ENCODE results near the gene ROPN1L.
"Not testable (repeated sequence)": the region's sequence is repeated elsewhere in the genome, so short reads cannot be mapped to it uniquely, and the experiment has no call there.

The ROPN1L gene

DNA sequence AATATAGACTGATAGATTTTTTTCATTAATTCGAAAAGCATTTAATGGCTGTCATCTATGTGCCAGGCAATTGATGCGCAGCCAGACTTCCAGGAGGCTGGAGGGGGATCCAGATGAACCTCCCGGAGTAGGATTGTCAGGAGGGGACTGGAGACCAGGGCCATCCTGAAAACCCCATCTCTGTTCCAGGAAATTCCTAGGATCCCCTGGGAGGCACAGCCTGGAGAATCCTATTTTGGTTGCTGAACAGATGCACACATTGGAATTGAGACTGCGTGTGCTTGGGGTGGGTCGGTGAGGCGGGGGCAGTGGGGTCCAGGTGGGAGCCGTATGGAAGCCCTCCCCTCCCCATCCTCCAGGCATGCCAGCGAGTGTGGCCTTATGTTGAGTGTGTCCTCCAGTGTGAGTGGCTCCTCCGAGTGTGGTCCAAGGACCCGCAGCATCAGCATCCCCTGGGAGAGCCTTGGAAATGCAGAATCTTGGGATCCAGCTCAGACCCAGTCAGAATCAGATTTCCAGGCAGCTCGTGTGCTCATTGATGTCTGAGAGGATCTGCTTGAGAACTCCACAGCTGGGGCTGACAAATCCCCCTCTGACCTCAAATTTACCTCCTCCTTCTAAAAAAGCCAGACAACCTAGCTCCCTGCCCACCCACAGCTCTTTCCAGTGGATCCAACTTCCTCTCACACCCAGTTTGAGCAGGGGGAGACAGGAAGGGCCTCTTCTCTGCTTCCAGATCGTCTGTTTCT lies 38.7 kb downstream of the ROPN1L start:
- no peak for DNase-seq

DNA sequence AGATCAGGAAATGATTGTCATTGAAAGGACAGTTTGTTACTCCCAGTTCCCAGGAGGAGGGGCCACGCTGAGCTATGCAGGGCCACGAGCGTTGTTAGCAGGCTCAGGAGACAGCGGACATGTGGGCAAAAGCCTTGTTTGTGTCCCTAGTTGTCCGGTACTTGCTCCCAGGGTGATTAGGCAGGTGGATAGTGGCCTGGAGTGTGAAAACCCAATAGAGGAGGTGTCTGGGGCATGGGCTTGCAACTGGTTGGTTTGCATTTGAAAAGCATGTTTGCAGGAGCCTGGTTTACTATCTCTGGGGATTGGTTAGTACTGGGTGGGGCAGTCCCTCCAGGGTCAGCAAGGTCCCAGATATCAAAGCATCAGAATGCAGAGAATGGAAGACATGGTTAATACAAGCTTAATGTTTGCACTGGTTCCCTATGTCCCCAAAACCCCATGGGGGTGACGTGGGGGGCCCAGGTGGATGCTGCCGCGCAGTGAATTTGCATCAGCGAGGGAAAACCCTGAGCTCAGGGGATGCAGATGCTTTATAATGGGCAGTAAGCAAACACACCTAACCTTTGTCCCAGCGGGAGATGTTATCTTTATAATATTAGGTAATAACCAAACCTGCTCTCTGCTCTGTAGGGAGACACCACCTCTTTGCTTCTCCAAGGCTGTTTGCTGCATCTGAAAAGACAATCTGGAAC lies 39.7 kb downstream of the ROPN1L start:
- DNase-seq = no peak

- no peak for DNase-seq
These were observed 41.3 kb downstream of the ROPN1L start for GRCh38 chr5:10482791-10483530.

- no peak for DNase-seq
These were observed 43.1 kb downstream of the ROPN1L start for GRCh38 chr5:10484774-10485141.

DNA sequence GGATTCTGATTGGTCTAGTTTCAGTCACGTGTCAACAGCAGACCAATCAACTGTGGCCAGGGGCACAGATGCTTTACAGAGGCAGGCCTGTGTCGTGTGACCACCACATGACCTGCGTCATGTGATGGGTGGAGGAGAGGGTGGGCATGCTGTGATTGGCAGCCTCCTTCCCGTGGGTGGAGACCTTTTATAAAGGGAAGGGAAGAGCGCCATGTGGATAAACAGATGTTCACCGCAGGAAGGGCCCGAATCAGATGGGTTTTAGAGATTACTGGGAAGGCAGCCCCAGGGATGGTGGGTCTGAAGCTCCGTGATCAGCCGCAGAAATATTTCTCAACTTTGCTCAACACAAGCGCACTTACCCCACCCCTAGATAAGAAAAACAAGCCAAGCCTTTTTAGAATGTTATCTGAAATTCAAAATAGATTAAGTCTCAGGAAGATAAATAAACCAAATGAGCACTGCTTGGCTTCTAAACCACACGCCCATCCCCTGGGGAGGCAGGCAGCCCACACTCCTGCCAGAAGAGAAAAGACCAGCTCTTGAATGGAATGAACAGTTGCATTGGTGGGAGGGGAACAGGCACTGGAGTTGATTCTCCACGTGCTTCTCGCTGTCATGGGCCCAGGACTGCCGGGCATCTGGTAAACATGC lies 43.6 kb downstream of the ROPN1L start:
- DNase-seq = no peak

GRCh38 chr5:10485897-10486296 lies 44.2 kb downstream of the ROPN1L start:
- DNase-seq = no peak

GRCh38 chr5:10486511-10487344 lies 45.0 kb downstream of the ROPN1L start:
- DNase-seq = no peak

DNA sequence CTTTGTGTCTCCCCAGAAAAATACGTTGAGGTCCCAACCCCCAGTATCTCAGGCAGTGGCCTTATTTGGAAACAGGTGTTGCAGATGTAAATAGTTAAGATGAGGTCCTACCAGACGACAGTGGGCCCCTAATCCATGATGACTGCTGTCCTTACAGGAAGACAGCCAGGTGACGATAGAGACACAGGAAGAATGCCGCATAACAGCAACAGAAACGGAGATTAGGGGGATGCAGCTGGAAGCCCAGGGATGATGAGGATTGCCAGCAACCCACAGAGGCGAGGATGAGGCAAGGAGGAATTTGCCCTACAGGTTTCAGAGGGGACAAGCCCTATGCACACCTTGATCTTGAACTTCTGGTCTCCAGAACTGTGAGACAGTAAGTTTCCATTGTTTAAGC lies 46.5 kb downstream of the ROPN1L start:
- no peak for DNase-seq

GRCh38 chr5:10489810-10490426 lies 48.2 kb downstream of the ROPN1L start:
- DNase-seq = no peak

- no peak for DNase-seq
These were observed 49.4 kb downstream of the ROPN1L start for GRCh38 chr5:10490927-10491672.

DNA sequence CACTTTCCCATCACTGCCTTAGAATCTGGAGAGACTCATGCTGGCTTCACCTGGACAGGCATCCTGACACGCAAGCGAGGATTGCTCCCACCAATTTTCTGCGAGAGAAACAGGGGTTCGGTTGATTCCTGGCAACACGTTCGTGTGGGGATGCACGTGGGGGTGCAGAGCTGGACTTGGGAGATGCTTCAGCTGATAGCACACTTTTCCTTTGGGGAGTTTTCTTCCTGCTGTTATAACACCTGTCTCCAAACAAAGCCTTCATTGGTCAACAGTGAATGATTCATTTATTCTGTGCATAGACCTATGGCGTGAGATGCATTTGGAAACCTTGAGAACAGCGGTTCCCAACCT lies 50.0 kb downstream of the ROPN1L start:
- DNase-seq = no peak

GRCh38 chr5:10493884-10494283 lies 52.2 kb downstream of the ROPN1L start:
- no peak for DNase-seq

DNA sequence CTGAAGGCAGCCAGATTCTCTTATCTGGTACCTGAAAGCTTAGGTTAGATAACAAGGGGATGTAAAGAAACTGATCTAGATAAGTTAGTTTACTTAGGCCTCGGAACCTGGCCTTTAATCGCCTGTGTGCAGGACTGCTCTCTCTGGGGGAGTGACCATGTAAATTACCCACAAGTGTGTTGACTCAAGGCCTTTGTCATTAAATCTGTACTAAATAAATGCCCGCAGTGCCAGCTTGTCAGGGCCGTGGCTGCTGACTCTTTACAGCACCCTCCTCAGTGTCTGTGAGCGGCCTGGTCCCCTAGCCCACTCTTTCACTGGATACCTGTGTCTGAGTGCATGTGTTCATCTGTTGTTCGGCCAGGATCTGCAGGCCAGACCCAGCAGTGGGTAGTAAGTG lies 52.8 kb downstream of the ROPN1L start:
- not testable (repeated sequence) for DNase-seq

- no peak for DNase-seq
These were observed 55.9 kb downstream of the ROPN1L start for GRCh38 chr5:10497554-10497953.

DNA sequence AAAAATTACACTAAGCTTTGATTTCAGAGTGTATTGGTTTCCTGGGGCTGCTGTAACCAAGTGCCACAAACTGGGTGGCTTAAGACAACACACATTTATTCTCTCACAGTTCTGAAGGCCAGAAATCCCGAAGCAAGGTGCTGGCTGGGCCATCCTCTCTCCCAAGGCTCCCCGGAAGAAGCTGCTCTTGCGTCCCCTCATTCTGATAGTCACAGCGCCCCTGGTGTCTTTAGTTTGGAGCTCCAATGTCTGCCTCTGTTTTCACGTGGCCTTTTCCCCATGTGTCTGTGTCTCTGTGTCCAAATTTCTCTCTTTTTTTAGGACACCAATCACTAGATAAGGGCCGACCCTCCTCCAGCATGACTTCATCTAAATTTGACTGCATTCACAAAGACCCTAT lies 56.7 kb downstream of the ROPN1L start:
- DNase-seq = no peak

DNA sequence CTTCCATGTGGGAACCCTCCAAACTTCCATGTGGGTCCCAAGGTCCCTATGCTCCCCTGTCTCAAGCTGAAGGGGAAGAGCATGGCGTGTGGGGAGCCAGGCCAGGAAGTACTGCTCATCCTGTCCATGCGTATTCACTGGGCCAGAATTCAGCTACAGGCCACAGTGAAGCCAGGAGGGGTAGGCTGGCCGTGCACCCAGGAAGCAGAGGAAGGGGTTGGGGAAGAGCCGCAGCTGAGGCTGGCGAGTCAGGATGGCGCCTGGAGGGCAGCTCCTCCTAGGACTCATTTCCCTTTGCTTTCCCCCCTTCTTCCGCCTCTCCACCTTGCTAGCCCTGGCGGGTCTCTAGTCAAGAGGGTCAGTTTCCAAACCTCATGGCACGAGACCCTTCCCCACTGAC lies 57.4 kb downstream of the ROPN1L start:
- DNase-seq = no peak

- no peak for DNase-seq
These were observed 58.1 kb downstream of the ROPN1L start for GRCh38 chr5:10499776-10500175.

- no peak for DNase-seq
These were observed 59.0 kb downstream of the ROPN1L start for GRCh38 chr5:10500669-10501068.

GRCh38 chr5:10501554-10502075 lies 59.9 kb downstream of the ROPN1L start:
- DNase-seq = no peak

GRCh38 chr5:10502130-10502529 lies 60.5 kb downstream of the ROPN1L start:
- DNase-seq = no peak

DNA sequence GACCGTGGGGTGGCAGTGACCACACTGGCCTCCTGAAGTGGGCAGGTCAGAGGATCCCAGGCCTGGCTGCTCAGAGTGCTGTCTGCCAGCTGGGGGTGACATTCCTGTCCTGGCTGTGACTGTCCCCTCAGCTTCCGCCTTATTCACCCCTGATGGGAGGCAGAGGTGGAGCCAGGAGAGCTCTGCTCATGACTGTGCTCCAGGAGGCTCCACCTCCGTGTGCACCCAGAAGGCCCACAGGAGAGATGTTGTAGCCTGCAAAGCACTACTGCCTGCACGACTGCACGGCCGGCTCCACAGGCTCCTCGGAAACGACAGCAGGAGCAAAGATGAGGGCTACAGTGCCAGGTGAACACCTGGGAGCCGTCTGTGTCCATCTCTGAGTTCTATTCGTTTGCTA lies 60.9 kb downstream of the ROPN1L start:
- DNase-seq = no peak

Data from activated gamma-delta T cell (primary cell).